D721Med (cell line): ENCODE measurements around the gene FTO.

ENCODE experiments used
- DNase-seq: peaks from one replicate; pipeline ENCODE4 v3.0.0; 2011; ENCODE audit warnings: low spot score; ENCODE audit not compliant: insufficient read length
- FAIRE-seq: peaks from 2 replicates; lab custom pipeline; 2011; peaks lifted over from hg19 to GRCh38; lab: Jason Lieb, UNC
- TF ChIP-seq, protein P1 (sequence below): IDR thresholded peaks from 2 replicates; pipeline ENCODE4 v1.5.1; 2012; ENCODE audit warnings: mild to moderate bottlenecking, control low read depth; ENCODE audit not compliant: insufficient read depth; ENCODE audit errors: missing control alignments

The FTO gene

DNA sequence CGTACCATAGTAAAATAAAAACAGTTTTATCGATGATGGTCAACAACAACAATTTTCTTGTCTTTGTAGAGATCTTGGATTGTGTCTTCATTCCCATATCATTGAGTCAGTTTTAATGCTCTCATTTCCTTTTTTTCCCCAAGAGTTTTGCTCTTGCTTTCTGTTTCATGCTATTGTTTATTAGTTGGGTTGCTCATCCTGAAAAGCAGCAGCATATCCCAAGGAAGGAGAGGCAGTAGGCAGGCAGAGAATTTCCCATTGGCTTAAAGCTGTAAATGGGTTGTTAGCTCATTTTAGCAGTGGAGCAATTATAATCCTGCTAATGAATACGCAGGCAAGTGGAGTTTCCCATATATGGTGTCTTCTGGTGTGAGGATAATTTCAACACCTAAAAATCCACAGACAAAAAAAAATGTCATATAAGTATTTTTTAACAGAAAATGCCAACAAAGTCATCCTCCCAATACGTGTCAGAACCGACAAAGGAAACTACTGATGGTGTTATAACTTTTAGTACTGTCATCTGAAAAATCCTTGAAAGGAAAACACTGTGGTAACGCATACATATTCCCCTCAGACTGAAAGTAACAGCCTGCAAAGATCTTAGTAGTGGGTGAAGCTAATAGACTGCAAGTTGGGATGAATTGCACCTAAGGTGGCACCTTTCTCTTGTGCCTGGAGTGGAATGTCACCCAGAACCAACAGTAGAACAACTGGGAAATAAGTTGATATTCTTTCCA is 218.3 kb downstream of the FTO start:
- TF ChIP-seq, protein P1, sequence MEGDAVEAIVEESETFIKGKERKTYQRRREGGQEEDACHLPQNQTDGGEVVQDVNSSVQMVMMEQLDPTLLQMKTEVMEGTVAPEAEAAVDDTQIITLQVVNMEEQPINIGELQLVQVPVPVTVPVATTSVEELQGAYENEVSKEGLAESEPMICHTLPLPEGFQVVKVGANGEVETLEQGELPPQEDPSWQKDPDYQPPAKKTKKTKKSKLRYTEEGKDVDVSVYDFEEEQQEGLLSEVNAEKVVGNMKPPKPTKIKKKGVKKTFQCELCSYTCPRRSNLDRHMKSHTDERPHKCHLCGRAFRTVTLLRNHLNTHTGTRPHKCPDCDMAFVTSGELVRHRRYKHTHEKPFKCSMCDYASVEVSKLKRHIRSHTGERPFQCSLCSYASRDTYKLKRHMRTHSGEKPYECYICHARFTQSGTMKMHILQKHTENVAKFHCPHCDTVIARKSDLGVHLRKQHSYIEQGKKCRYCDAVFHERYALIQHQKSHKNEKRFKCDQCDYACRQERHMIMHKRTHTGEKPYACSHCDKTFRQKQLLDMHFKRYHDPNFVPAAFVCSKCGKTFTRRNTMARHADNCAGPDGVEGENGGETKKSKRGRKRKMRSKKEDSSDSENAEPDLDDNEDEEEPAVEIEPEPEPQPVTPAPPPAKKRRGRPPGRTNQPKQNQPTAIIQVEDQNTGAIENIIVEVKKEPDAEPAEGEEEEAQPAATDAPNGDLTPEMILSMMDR = no peak
- FAIRE-seq = no peak
- DNase-seq = no peak

DNA sequence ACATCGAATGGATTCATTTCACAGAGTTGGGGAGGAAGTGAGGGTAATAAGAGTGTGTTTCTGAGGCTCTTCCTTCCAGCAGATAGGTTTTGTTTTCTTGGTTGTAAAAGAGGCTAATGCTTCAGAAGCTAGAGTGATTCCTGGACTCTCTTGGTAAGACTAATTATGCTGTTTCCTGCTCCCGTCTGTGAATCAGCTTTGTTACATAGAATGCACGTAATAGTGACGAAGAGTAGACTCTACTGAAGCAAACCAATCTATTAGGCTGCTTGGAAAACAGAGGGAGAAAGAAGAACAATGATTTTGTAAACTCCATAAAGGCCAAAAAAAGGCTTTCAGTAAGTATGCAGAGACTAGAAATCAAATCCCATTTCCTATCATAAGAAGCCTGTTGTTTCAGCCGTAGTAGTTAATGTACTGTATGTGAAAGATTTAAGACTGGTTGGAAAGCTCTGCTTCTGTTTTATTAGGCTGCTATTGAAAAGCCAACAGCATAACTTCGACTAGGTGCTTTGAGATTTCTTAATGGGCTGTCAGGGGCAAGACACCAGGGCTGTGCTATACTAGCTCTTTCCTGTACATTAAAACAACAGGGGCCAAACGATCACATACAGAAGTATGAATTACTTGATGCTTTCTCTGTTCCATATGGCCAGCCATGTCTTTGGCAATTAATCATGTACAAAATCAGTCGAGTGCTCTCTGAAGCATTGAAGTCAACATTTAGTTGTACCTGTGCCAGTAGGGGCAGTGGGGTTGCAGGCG is 219.0 kb downstream of the FTO start:
- no peak for DNase-seq
- TF ChIP-seq, protein P1 = no peak
- FAIRE-seq = no peak

DNA sequence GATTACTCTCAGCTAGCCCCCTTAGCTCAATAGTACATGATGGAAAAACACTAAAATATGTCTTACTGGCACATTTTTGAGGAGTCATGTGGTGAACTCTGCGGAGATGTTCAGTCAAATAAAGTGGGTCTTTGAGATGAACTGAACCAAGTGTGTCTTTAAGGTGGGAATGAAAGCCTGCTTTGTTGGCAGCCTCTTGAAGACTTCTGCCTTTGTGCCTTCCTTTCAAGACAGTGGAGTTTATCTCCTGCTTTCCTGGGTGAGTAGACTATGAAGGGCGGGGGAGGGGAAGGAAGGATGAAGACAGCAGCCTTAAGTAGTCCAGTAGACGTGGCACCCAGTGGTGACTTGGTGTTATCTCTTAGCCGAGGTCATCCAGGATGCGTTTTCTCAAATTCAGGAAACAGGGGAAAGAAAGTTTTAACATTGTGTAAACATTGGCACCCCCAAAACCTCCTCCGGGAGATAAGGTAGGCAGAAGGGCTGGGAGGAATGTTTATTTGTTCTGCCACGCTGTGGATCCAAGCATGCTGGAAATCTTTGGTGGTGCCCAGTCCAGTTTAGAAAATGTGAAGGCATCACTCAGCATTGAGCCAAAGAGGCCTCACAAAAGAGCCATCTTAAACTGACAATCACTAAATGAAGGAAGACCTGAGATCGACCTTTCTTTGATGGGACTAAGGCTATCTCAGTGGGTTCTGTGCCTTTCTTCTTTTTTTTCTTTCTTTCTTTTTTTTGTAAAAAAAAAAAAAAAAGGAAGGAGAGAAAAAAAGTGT is 220.6 kb downstream of the FTO start:
- no peak for FAIRE-seq
- TF ChIP-seq, protein P1 = no peak

GRCh38 chr16:53925107-53925410 is 221.1 kb downstream of the FTO start:
- TF ChIP-seq, protein P1 = no peak
- FAIRE-seq = no peak
- DNase-seq = no peak

More for the DNA sequence above, 220.6 kb downstream of the FTO start:
- no peak for DNase-seq

DNA sequence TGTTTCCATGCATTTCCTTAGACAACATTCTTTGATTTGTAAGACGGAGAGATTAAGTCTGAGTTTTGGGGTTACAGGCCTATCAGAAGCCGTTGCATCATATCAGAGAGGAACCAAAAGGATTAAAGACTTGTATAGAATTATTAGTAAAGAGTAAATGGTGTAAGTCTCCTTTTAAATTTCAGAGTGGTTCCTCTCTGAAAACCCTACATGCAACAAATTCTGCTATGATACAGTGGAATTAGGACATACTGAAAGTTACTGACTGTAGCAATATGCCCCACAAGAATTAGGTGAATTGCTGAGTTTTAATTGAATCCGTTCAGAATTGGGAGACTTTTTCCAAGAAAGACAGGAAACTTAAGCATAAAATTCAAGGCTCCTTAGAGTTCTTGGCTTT is 221.6 kb downstream of the FTO start:
- TF ChIP-seq, protein P1 = no peak
- no peak for FAIRE-seq
- DNase-seq = no peak

- no peak for FAIRE-seq
- TF ChIP-seq, protein P1 = no peak
- no peak for DNase-seq
These were observed 222.3 kb downstream of the FTO start for GRCh38 chr16:53926209-53926608.
